GM12878 (cell line): ENCODE results near the gene ALCAM. TPM values are rescaled to one million over a fixed set of nuclear protein-coding genes. Genes with fewer than 3 reads are reported as not detected.

Experiments used
- ATAC-seq: fragments of 200-7000 bp; cut with Tn5 transposase; 3 replicates; pipeline ENCODE4 v1.9.1; 2020; ENCODE audit warnings: mild to moderate bottlenecking, moderate library complexity
- BruUV-seq: library from RNA; stranded (reverse); fragments of 400-500 nt; replicated peaks from 2 replicates; lab custom pipeline; 2021; lab: Mats Ljungman, UMichigan
- CTCF ChIA-PET: fragments of 300-600 bp; sonication (Branson Sonifier 250); formaldehyde crosslinking; extraction: SDS; loops from one replicate; lab custom pipeline; 2021; ENCODE audit warnings: inconsistent platforms; lab: Yijun Ruan, JAX
- POLR2A ChIA-PET: fragments of 350-600 bp; formaldehyde crosslinking; extraction: SDS; loops from one replicate; lab custom pipeline; 2021; ENCODE audit warnings: inconsistent platforms; lab: Charles Lee
- RAD21 ChIA-PET: fragments of 300-600 bp; sonication (Branson Sonifier 250); formaldehyde crosslinking; loops from one replicate; lab custom pipeline; 2023; ENCODE audit warnings: antibody characterized with exemption; ENCODE audit not compliant: unreplicated experiment; lab: Charles Lee
- SMC1A ChIA-PET: fragments of 300-600 bp; sonication (Branson Sonifier 250); formaldehyde crosslinking; loops from one replicate; lab custom pipeline; 2023; ENCODE audit not compliant: unreplicated experiment, uncharacterized antibody; lab: Charles Lee
- DNase-seq: peaks from one replicate; pipeline ENCODE4 v3.0.0-alpha.2; 2011; ENCODE audit warnings: low read depth, low spot score
- FAIRE-seq: peaks from 3 replicates; lab custom pipeline; 2011; peaks lifted over from hg19 to GRCh38; lab: Jason Lieb, UNC
- H2AFZ ChIP-seq: 2 replicates; pipeline ENCODE4 v1.6.0; 2011; ENCODE audit warnings: low read depth, low read length, control low read depth; ENCODE audit not compliant: control insufficient read depth
- H3K27ac ChIP-seq: 2 replicates; pipeline ENCODE4 v1.5.1; 2011; ENCODE audit warnings: control low read depth; ENCODE audit not compliant: control insufficient read depth, insufficient read depth
- H3K27me3 ChIP-seq, 2 experiments: replicated peaks in 1 of 2; 2 replicates each; pipeline versions ENCODE4 v1.6.0 to v1.6.1; 2011; ENCODE audit warnings: low read length in 1 of 2; ENCODE audit not compliant: control insufficient read depth in 2 of 2, insufficient read depth in 2 of 2
- H3K36me3 ChIP-seq, 2 experiments: 2 replicates each; pipeline ENCODE4 v1.5.1; 2011; ENCODE audit warnings: low read length in 1 of 2; ENCODE audit not compliant: control insufficient read depth in 2 of 2, insufficient read depth in 2 of 2
- H3K4me1 ChIP-seq: 2 replicates; pipeline ENCODE4 v1.6.1; 2011; ENCODE audit warnings: mild to moderate bottlenecking, low read length, moderate library complexity, mixed read lengths; ENCODE audit not compliant: control insufficient read depth, insufficient read depth
- H3K4me2 ChIP-seq: 2 replicates; pipeline ENCODE4 v1.6.0; 2011; ENCODE audit warnings: control low read depth; ENCODE audit not compliant: control insufficient read depth, insufficient read depth
- H3K4me3 ChIP-seq: fragments of 200-600 bp; sonication (generic); 2 replicates; pipeline ENCODE4 v1.5.1; 2016
- H3K79me2 ChIP-seq: 2 replicates; pipeline ENCODE4 v1.6.0; 2011; ENCODE audit warnings: low read length; ENCODE audit not compliant: control insufficient read depth, insufficient read depth
- H3K9ac ChIP-seq: 2 replicates; pipeline ENCODE4 v1.8.0; 2011; ENCODE audit warnings: low read length, control low read depth, mixed read lengths; ENCODE audit not compliant: control insufficient read depth, insufficient read depth
- H3K9me3 ChIP-seq: replicated peaks from 3 replicates; pipeline ENCODE4 v1.5.1; 2011; ENCODE audit warnings: mild to moderate bottlenecking, low read length; ENCODE audit not compliant: control insufficient read depth, insufficient read depth
- H4K20me1 ChIP-seq: 2 replicates; pipeline ENCODE4 v1.6.0; 2011; ENCODE audit not compliant: control insufficient read depth, insufficient read depth
- BCL11A ChIP-seq: IDR thresholded peaks from 2 replicates; pipeline ENCODE4 v1.6.1; 2011; ENCODE audit warnings: low read depth, low read length
- BHLHE40 ChIP-seq, 2 experiments: fragments of 450-650 bp in 1 of 2; IDR thresholded peaks; 2 replicates each; pipeline ENCODE4 v1.6.1; 2011 to 2017; ENCODE audit warnings: low read depth in 2 of 2, borderline replicate concordance in 1 of 2, improper control_type of control experiment in 1 of 2, low read length in 1 of 2, mild to moderate bottlenecking in 1 of 2
- CEBPZ ChIP-seq: fragments of 150-350 bp; IDR thresholded peaks from 2 replicates; pipeline ENCODE4 v1.6.1; 2016; ENCODE audit warnings: low read depth, low read length
- CREM ChIP-seq: IDR thresholded peaks from 2 replicates; pipeline ENCODE4 v1.6.1; 2014; ENCODE audit warnings: antibody characterized with exemption, low read depth
- E4F1 ChIP-seq: fragments of 450-650 bp; IDR thresholded peaks from 2 replicates; pipeline ENCODE4 v1.6.1; 2018; ENCODE audit warnings: borderline replicate concordance, mild to moderate bottlenecking; ENCODE audit not compliant: partially characterized antibody
- HDAC2 ChIP-seq: fragments of 200-600 bp; sonication (generic); IDR thresholded peaks from 2 replicates; pipeline ENCODE4 v1.6.1; 2017
- KDM1A ChIP-seq: fragments of 200-600 bp; sonication (generic); IDR thresholded peaks from 2 replicates; pipeline ENCODE4 v1.6.1; 2016; ENCODE audit warnings: borderline replicate concordance
- MEF2B ChIP-seq: fragments of 450-650 bp; IDR thresholded peaks from 2 replicates; pipeline ENCODE4 v1.6.1; 2018; ENCODE audit warnings: mild to moderate bottlenecking, moderate library complexity; ENCODE audit not compliant: partially characterized antibody, poor library complexity, severe bottlenecking
- NFXL1 ChIP-seq: fragments of 450-650 bp; IDR thresholded peaks from 2 replicates; pipeline ENCODE4 v1.6.1; 2017; ENCODE audit warnings: antibody characterized with exemption, mild to moderate bottlenecking, borderline replicate concordance
- NR2C1 ChIP-seq: fragments of 450-650 bp; IDR thresholded peaks from 2 replicates; pipeline ENCODE4 v1.6.1; 2017; ENCODE audit warnings: antibody characterized with exemption, mild to moderate bottlenecking, moderate library complexity
- PAX5 ChIP-seq: IDR thresholded peaks from 2 replicates; pipeline ENCODE4 v1.6.1; 2011; ENCODE audit warnings: low read depth, low read length, borderline replicate concordance
- PAX8 ChIP-seq: fragments of 450-650 bp; IDR thresholded peaks from 2 replicates; pipeline ENCODE4 v1.6.1; 2017; ENCODE audit warnings: mild to moderate bottlenecking, moderate library complexity
- POLR2A ChIP-seq: IDR thresholded peaks from 2 replicates; pipeline ENCODE4 v1.6.1; 2011; ENCODE audit warnings: low read depth, mild to moderate bottlenecking, low read length
- SUZ12 ChIP-seq: fragments of 200-600 bp; sonication (generic); IDR thresholded peaks from one replicate; pipeline ENCODE4 v1.6.1; 2018; ENCODE audit warnings: antibody characterized with exemption, mild to moderate bottlenecking; ENCODE audit not compliant: unreplicated experiment
- TAF1 ChIP-seq: IDR thresholded peaks from 2 replicates; pipeline ENCODE4 v1.6.1; 2011; ENCODE audit warnings: mild to moderate bottlenecking, low read depth, low read length, borderline replicate concordance
- TCF3 ChIP-seq: IDR thresholded peaks from 2 replicates; pipeline ENCODE4 v1.6.1; 2012; ENCODE audit warnings: low read depth, mild to moderate bottlenecking, low read length, borderline replicate concordance; ENCODE audit not compliant: insufficient read depth
- ZNF24 ChIP-seq: fragments of 450-650 bp; IDR thresholded peaks from 2 replicates; pipeline ENCODE4 v1.6.1; 2017; ENCODE audit warnings: antibody characterized with exemption, mild to moderate bottlenecking
- ZNF622 ChIP-seq: fragments of 450-650 bp; IDR thresholded peaks from 2 replicates; pipeline ENCODE4 v1.6.1; 2017; ENCODE audit warnings: mild to moderate bottlenecking, inconsistent platforms
- WGBS: methylation state at CpG from one replicate; pipeline ENCODE4 v1.1.6; 2016; ENCODE audit warnings: low lambda C conversion rate; ENCODE audit not compliant: insufficient replicate concordance, insufficient coverage; ENCODE audit errors: missing lambda C conversion rate; 5-methylcytosine and 5-hydroxymethylcytosine counted together
- in situ Hi-C: fragments of 300-500 bp; cut with MboI; formaldehyde crosslinking; loops from 9 replicates; pipeline ENCODE4 v1.14.3; 2018; ENCODE audit warnings: mixed read lengths
- intact Hi-C: fragments of 100-400 bp; cut with micrococcal nuclease; formaldehyde crosslinking; loops from one replicate; pipeline ENCODE4 v1.14.2; 2022; ENCODE audit not compliant: unreplicated experiment
- polyA plus RNA-seq, 11 experiments: library from polyadenylated mRNA; depleted of rRNA in 4 of 11; unstranded in 6 of 11; stranded (reverse) in 5 of 11; fragments of >200 nt; fragmentation: Nextera tagmentation in 4 of 11; fragmentation: Illumina TruSeq in 1 of 11; extraction: Ambion mirVana in 4 of 11; extraction: Trizol in 1 of 11; gene quantifications; 1 replicate in 1 of 11; 2 replicates in 10 of 11; pipeline versions ENCODE4 v1.2.1 to v1.2.3, GENCODE V29; 2011 to 2016; ENCODE audit warnings: inconsistent platforms in 2 of 11, missing spikeins in 2 of 11, low read depth in 1 of 11
- total RNA-seq, 4 experiments: library from RNA; depleted of rRNA in 3 of 4; stranded (reverse); fragments of >200 nt in 3 of 4; fragmentation: Illumina TruSeq in 1 of 4; extraction: Trizol in 1 of 4; gene quantifications; 2 replicates each; pipeline versions ENCODE4 v1.2.1 to v1.2.3, GENCODE V29; 2013 to 2021

Gene ALCAM
- total and polyA plus RNA-seq, 10 of the 15 experiments (the other 5 are each of a cell fraction or from before 2014, with no cell fraction given): 12.2 to 54.2 (median 32.6) TPM

GRCh38 chr3:105521770-105522169, 155.1 kb downstream of the ALCAM start:
- BruUV-seq: no TSS peak
- CTCF ChIA-PET: no interaction called here
- POLR2A ChIA-PET: interaction anchor here (0.7 kb wide), 1 partner anchor 158 kb away, joined by 7 read pairs; no protein-coding TSS in a partner anchor

More at GRCh38 chr3:105521770-105522169, 155.1 kb downstream of the ALCAM start:
- Histone ChIP-seq H3K4me1 (no peaks in the 10 kb centered on the region), H3K36me3 (peaks cover 0 to 7% of the 10 kb centered on the region in 2 experiments; a peak in 2 of 4 replicates), H3K27me3 (no peaks in the 10 kb centered on the region), H4K20me1 (no peaks in the 10 kb centered on the region), H3K4me3 (no peak overlapping the region), H2AFZ (no peak overlapping the region), H3K9me3 (no peaks in the 10 kb centered on the region), H3K27ac (no peak overlapping the region), H3K79me2 (no peaks in the 10 kb centered on the region), H3K4me2 (no peak overlapping the region)
- DNase-seq (no peak), FAIRE-seq (no peak)
- ChIA-PET SMC1A (no interaction called here), RAD21 (no interaction called here)
- intact Hi-C loops (no loop called here), in situ Hi-C loops (loop anchor here (25.0 kb wide), 2 partner anchors 1234 to 1409 kb away; no protein-coding TSS in a partner anchor)
- 94% methylated on average over 2 of the region's 2 CpGs for WGBS
- TF ChIP-seq BCL11A: no peak
- no peak for TF ChIP-seq POLR2A
- TF ChIP-seq ZNF622: no peak
- no peak for TF ChIP-seq TAF1
- no peak for TF ChIP-seq ZNF24
- TF ChIP-seq KDM1A: no peak
- no peak for TF ChIP-seq PAX5
- no peak for TF ChIP-seq NR2C1
- TF ChIP-seq HDAC2: no peak
- TF ChIP-seq MEF2B: no peak
- TF ChIP-seq CEBPZ: no peak
- no peak for TF ChIP-seq E4F1
- no peak for TF ChIP-seq NFXL1
- no peak for TF ChIP-seq TCF3
- no peak for TF ChIP-seq SUZ12
- TF ChIP-seq CREM: no peak
- no peak for TF ChIP-seq PAX8
- no peak for TF ChIP-seq BHLHE40 (IDR thresholded peaks at IDR 0.05; ENCODE audit: borderline replicate concordance in 1 of 2, low read depth in 2 of 2, low read length in 1 of 2)
- TF ChIP-seq, all 136 proteins: peak for 0
- H3K9ac ChIP-seq: no peak overlapping the region
- no peak for ATAC-seq
